Stimulated activated CD8-positive, alpha-beta memory T cell treated with anti-CD3 and anti-CD28 coated beads, Interleukin-12 subunit alpha, Interleukin-12 subunit beta, amount 100 ng/mL, for 24 hours (primary cell): ENCODE measurements around the gene ARHGEF16.

Experiments
- DNase-seq: peaks from one replicate; pipeline ENCODE4 v3.0.0-alpha.2; 2020; ENCODE audit errors: extremely low read depth

ARHGEF16 gene

DNA sequence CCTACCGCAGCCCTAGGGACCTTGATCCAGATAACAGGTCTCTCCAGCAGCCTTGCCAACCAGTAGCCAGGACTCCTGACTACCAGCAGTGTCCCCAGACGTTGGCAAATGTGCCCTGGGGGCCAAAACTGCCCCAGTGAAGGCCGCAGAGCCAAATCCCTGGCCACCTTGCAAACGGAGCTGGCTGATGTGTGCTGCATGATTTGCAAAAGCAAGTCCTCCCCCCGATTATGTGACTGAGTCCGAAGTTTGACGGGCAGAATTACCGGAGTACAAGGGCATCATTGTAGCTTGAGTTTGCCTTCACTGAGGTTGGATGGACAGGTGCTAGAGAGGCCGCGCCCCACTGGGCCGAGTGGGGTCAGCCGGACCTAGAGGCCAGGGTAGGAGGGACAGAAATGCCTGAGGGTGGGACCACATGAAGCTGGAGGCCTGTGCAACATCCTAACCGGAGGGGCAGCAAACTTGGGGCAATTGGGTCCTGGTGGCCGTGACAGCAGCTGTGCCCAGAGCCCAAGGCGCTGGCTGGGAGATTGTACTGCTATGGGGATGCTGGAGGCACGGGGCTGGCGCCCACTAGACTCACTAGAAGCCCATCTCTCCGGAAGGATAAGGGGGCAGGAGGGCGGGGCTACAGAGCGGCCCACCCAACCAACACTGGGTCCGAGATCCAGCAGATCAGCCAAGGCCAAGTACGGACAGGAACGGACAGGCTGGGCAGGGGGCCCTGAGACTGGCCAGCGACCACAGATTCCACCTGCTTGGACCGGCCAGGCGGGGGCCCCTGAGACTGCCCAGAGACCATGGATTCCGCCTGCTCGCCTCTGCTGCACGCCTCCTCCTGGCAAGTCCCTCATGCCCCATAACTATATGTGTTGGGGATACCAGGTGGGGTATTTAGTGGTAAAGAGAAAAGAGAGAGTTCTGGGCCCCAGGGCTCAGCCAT, 2.8 kb downstream of the ARHGEF16 start:
- no peak for DNase-seq

DNA sequence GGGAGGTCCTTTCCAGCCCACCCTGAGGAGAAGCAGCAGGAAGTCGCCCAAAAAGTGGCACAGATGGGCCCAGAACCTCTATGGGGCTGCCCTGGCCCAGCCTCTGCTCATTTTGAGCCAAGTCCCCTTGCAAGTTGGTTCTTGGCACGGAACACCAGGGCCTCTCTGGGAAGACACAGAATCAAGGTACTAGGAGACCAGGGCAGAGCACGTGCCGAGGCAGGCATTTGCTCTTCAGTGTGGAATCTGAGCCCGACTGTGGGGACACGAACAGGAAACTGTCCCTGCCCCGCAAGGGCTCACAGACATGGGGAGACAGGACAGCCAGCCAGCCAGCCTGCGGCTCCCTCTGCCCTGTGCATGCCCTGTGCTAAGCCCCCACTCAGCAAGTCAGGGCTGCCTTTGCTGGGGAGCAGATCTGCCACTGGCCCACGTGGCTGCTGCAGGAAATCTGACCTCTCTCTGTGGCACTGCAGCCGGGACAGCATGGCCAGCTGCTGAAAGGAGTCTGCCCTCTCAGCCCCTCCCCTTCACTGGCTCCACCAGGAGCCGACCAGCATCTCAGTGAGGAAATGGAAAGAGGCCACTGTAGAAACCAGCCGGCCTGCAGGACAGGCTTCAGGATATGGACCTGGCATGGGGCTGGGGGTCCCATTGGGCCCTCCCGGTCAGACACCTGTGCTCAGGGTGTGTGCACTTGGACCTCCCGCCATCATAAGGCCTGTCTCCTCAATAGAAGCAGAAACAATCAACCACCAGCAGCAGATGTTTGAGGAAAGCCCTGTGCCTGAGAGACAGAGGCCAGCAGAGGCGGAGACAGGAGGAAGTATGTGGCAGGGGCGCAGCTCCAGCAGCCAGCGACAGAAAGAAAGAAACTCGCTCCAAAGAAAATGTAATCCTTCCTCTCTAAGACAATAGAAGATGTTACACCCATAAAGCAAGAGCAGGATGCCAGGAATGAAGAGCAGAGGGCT, 3.7 kb downstream of the ARHGEF16 start:
- DNase-seq = no peak

DNA sequence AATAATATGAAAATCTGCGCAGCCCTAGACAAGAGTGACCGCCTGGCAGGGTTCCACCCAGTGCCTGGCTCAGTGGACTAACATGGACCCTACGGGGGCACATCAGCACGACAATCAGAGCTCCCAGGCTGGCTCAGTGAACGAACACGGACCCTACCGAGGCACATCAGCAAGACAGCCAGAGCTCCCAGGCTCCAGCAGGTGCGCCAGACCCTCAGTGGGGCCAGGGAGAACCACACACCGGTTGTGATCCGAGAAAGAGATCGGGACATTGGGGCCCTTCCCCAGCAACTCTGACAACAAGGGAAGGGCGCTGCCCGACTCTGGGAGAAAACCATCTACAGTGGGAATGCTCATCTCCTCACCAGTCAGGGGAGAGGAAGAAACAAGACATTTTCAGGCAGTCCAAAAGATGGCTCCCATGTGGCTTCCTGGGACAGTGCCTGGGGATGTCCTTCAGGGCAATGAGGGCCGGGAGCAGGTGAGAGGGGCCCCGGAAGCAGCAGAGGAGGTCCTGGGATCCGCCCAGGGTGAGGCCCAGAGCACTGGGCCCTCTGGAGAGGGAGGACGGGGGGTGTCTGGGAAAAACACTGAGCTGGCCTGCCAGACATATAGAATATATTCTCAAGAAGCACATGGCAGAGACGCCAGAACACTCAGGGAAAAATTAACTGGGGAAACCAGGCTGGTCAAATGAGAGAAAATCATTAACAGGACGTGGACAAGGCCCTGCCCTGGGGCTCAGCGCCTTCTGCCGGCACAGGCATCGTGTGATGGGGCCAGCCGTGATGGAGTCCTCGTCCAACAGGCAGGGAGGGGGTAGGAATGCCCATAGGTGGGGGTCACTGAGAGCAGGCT, 4.8 kb downstream of the ARHGEF16 start:
- no peak for DNase-seq

DNA sequence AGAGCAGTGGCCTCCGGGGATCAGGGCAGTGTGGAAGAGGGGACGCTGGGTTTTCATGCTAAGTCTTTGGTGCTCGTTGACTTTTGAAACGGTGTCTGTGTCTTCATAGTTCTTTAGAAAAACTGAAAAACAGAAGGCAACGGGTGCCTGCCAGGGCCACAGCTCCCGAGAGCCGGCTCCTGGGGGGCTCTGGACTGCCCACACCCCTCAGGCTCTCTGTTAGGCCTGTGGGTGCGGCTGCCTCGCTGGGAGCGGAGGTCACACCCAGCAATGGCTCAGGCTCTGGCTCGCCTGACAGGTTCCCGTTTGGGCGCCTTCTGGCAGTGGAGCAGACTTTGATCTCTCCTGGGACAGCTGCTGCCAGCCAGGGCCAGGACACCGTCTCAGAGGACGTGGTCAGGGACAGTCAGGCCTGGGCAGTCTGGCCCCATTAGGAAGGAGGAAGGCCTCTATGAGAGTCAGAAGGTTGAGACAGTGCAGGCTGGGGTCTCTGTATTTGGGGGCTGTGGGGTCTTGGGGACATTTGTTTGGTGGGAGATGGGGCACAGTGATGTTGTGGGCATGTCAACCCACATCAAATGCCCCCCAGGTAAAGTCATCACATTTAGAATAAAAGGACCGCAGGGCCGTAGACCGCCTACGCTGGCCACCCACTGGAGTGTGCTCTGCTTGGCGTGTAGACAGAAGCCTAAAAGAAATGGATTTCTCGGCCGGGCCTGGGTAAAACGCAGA, 5.6 kb downstream of the ARHGEF16 start:
- DNase-seq = no peak

DNA sequence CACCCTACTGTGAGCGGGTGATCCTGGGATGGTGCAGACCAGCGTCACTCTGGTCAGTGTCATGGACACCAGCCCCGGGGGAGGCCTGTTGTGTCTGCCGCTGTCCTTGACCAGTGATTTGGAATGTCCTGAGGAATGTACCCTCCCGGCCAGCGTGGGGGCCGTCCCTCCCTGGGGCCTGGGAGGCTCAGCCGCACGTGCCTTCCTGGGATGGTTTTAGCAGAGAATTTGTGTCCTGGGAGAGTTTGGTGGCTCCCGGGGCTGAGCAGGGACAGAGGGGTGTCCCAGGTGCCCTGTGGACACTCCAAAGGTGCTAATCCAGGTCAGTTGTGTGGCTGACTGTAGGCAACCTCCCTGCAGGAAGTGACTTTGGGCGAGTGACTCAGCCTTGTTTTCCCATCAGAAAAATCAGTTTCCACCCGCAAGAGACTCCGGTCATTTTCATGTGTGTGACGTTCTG, 6.2 kb downstream of the ARHGEF16 start:
- no peak for DNase-seq

DNA sequence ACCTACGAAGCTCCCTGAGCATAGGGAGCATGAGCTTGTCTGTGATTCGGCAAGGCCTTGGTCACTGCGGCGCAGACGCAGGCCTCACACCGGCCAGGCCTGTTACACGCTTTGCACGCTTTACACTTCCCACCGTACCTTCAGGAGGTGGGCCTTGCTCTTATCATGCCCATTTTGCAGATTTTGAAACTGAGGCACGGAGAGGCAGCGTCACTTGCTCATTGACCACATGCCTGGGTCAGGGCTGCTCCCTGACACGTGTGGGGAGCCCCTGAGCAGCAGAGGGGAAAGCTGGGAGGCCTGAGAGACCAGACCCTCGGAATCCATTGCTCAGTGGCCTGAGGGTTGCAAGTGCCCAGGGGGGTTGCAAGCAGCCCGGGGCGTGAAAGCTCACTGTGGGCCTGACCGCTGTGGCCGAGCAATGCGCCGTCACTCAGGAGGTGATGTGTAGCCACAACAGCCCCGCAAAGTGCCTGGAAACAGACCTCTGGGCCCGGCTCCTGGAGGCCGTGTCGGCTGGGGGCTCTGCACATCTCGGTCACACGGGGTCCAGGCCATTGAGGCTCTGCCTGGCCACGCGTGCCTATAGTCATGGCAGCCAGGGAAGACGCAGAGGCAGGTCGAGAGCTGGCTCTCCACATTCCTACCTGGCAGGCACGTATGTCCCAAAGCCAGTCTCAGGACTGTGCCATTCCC, 6.9 kb downstream of the ARHGEF16 start:
- no peak for DNase-seq

DNA sequence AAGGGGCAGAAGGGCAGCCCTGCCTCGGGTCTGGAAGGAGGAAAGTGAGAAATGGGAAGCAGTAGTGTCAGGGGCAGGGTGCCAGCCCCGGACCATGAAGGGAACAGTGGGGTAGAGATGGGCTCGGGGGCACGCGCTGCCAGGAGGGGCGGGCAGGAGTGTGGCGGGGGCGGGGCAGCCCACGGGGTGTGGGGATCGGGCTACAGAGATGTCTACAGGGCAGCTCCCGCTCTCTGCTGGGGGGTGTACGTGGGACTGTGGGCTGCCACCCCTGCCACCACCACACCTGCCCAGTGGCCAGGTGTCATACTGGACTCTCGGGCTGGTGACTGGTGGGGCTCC, 7.4 kb downstream of the ARHGEF16 start:
- DNase-seq = no peak

DNA sequence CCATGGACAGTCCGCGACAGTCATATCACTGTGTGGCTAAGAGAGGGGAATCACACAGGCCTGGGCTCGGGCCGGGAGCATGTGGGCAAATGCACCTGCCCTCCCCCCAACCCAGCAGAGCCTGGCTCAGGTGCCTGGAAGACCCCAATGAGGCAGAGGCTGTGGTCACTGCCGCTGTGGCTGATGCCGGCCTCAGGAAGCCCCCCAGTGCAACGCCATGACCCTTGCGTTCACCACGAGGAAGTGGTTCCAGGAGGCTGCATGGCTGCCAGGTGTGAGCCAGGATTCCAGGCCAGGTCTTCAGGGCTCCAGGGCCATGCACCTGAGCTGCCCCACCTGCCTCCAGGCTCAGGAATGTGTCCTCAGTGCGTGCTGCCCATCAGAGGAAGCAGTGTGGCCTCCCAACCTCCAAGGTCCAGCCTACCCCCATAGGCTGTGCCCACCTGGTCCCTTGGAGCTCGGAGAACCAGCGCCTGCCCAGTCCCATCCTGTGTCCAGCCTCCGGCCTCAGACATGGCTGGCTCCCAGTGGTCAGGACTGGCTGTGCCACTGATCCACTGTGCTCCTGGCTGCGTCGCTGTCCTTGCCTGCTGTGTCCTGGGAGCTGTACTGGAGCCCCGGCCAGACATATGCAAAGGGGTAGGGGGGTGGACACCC, 8.0 kb downstream of the ARHGEF16 start:
- DNase-seq = no peak

DNA sequence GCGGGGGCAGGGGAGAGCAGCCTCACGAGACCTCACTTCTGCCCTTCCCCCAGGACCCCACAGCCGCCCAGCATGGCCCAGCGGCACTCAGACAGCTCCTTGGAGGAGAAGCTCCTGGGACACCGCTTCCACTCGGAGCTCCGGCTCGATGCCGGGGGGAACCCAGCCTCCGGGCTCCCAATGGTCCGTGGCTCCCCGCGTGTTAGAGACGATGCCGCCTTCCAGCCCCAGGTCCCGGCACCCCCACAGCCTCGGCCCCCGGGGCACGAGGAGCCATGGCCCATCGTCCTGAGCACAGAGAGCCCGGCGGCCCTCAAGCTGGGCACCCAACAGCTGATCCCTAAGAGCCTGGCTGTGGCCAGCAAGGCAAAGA, 8.5 kb downstream of the ARHGEF16 start:
- no peak for DNase-seq

DNA sequence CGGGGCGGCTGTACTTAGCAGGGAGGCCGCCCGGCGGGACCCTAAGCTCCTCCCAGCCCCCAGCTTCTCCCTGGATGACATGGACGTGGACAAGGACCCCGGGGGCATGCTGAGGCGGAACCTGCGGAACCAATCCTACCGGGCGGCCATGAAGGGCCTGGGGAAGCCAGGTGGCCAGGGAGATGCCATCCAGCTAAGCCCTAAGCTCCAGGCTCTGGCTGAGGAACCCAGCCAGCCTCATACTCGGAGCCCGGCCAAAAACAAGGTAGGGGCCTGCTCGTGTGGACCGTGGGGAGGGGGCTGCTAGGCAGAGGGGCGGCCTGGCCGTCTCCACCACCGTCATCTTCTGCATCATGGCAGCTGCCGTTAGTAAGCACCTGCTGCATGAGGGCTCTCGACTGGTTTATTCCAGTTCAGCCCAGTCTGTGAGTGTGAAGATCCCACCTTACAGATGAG, 9.0 kb downstream of the ARHGEF16 start:
- DNase-seq = no peak

DNA sequence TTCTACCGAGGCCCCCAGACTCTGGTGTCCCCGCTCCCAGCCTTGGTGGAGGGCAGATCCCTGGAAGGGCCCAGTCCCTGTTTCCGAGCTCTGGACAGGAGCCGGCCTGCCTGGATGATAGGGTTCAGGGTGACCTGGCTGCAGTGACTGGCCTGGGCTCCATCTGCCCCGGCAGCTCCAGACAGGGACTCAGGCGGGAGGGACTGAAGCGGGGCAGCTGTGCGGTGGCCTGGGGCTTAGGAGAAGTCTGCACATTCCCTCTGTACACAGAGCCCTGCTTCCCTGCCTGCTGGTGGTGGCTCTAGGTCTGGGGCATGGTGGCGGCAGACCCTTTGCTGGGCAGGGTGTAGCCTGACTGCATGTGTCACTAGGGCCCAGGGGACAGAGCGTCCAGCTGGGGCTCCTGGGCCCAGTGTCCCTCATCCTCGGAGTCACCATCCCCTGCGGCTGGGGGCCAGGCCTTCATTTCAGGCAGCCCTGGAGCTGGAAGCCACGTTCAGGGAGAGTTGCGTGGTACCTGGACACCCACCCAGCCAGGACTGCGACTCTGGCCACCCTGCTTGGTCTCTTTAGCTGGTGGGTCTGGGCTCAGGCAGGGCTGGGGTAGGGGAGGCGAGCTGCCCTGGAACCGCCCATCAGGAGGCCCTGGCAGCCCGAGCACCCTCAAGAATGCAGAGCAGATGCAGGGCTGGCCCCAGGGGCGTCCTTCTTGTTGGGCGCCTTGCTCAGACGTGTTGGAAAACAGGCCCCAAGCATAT, 9.6 kb downstream of the ARHGEF16 start:
- no peak for DNase-seq

DNA sequence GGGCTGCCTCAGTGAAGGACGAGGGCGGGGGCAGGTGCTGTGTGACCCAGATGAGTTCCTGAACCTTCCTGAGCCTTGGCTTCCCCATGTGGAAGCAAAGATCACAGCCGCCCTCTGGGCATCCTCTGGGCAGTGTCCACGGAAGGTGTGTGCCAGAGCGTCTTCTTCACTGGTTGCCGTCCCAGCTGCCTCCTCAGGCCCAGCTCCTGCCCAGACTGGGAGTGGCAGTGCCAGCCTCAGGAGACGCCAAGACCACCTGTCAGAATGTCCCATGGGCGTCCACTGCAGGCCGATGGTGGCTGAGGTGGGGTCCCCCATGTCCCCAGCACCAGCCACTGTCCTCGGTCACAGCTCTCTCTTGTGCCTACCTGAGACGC, 10.2 kb downstream of the ARHGEF16 start:
- DNase-seq = no peak

DNA sequence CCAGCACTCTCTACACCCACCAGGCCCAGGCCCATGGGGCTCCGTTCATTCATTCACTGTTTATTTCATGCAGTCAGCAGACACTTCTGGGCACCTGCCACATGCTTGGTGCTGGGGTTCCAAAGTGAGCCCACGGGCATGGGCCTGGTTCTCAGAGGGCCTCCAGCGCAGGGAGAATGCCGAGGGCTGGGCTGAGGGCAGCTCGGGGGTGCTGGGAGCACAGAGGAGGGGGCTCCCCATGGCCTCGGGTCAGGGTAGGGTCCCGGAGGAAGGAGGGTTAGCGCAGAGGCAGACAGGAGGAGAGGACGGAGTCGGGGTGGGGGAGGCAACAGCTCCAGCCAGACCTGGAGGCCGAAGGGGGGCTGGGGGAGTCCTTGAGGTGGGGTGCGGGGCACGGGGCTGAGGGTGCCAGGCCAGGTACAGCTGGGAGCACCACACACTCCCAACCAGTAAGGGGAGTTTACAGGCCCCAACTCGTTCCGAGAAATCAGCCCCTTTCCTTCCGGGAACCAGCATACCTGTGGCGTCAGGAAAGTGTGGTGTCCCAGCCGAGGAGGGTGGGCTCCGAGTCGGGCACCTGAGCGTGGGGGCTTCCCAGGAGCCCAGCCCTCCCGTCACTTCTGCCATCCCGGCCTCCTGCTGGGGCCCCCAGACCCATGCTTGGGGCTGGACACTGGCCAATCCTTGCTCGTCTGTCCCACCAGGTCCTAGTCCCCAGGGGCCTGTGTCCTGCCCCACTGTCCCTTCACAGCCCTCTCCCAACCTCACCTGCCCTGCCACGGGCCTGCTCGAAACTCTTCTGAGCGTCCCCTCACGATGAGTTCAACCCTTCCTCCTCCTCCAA, 10.8 kb downstream of the ARHGEF16 start:
- DNase-seq = no peak

DNA sequence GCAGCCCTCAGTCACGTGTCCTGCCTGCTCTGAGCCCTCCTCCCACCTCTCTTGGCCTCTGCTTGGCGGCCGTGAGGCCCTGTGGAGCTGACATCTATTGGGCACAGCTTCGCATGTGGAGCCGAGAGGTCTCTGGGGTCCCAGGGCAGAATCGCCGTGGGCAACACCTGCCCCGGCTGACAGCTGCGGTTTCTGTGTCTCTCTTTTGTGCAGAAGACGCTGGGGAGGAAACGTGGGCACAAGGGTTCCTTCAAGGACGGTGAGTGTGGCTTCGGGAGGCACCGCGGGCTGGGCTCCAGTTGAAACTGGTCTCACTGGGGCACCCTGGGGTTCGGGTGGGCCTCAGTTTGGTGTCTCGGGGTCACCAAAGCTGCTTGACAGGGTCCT, 11.5 kb downstream of the ARHGEF16 start:
- no peak for DNase-seq

DNA sequence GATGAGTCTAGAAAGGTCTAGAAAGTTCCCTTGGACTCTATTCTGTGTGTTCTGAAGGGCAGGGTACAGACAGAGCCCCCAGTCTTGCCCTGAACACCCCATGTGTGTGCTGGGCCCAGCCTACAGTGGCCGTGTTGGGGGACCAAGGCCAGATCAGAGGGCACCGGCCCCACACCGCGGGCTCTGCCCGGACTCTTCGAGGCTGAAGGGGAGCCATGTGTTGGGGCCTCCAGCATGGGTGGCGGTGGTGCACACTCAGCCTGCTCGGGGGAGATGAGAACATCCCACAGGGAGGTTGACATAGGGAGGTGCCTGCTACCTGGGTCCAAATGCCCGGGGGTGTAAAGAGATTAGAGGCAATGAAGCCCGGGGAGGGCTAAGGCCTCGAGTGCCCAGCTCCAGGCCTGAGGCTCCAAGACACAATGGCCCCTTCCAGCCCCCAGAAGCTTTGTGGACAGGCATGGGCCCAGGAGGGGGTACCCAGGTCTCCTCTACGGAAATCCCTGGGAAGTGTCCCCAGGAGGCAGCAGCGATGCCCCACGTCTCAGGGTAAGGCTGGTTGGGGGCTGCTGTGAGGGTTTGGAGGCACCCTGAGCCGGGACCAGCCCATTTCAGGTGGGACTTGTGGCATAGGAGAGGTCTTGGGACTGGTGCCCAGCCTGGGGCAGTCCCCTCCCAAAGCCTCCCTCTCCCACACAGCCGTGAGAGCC, 12.1 kb downstream of the ARHGEF16 start:
- no peak for DNase-seq

DNA sequence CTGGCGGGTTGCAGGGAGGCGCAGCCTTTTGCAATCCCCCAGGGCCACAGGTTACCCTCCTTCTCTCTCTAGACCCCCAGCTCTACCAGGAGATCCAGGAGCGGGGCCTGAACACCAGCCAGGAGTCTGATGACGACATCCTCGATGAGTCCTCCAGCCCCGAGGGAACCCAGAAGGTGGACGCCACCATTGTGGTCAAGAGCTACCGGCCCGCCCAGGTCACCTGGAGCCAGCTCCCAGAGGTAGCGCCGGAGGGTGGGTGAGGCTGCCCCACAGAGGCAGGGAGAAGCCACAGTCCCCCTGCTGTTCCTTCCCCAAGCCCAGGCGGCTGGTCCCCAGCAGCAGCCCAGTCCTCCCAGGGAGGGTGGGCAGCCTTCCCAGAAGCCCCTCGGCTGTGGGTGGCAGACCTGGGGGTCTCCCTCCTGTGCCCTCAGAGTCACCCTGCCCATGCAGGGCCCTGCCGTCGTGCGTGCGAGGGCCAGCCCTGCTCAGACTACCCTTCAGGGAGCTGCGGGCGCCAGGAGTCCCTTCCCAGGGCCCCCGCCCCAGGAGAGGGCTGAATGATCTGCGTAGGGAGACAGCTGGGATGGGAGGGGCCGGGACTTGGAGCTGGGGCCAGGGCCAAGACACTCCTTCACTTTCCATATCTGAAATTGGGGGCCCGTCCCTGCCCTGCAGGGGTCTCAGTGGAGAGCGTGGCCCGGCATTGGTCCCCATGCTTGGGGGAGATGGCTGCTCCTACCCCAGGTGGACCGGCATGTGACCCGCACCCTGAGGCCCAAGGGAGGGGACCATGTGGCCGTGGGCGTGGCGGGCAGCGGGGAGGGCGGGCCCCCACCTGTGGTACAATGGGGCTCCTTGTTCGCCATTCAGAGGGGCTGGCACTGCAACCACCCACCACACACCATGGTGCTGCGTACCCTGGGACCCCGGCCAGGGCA, 12.9 kb downstream of the ARHGEF16 start:
- DNase-seq = no peak
